ENCODE data around the gene LRRC55.
A peak's percentile ranks its signal among the peaks of the same experiment; 100 is the strongest.
"Not testable (repeated sequence)": the region's sequence is repeated elsewhere in the genome, so short reads cannot be mapped to it uniquely, and the experiment has no call there.

Gene LRRC55

GRCh38 chr11:57162179-57162898, 19.4 kb upstream of the LRRC55 start:
- DNase-seq = no peak

GRCh38 chr11:57163160-57163868, 18.4 kb upstream of the LRRC55 start:
- no peak for DNase-seq

- no peak for DNase-seq
Measured at GRCh38 chr11:57164317-57164716, 17.4 kb upstream of the LRRC55 start.

GRCh38 chr11:57167125-57167846, 14.5 kb upstream of the LRRC55 start:
- no peak for DNase-seq

- DNase-seq = not testable (repeated sequence)
Measured at GRCh38 chr11:57169732-57170313, 11.9 kb upstream of the LRRC55 start.

GRCh38 chr11:57172031-57172430, 9.7 kb upstream of the LRRC55 start:
- no peak for DNase-seq

- no peak for DNase-seq
Measured at GRCh38 chr11:57174656-57175055, 7.1 kb upstream of the LRRC55 start.

GRCh38 chr11:57175478-57175877, 6.3 kb upstream of the LRRC55 start:
- no peak for DNase-seq

- DNase-seq = no peak
Measured at GRCh38 chr11:57178334-57178733, 3.4 kb upstream of the LRRC55 start.

- peak; percentile 43 for DNase-seq
Measured at GRCh38 chr11:57179681-57180080, 2.1 kb upstream of the LRRC55 start.

- peak; percentile 43 for DNase-seq
Measured at GRCh38 chr11:57180081-57180561, 1.6 kb upstream of the LRRC55 start.

GRCh38 chr11:57180964-57181363, 789 bp upstream of the LRRC55 start:
- no peak for DNase-seq

- no peak for DNase-seq
Measured at GRCh38 chr11:57182896-57183295, 1.1 kb downstream of the LRRC55 start.

- no peak for DNase-seq
Measured at GRCh38 chr11:57190548-57190947, 8.8 kb downstream of the LRRC55 start.

GRCh38 chr11:57191311-57192219, 9.8 kb downstream of the LRRC55 start:
- no peak for DNase-seq

- no peak for DNase-seq
Measured at GRCh38 chr11:57192316-57192715, 10.6 kb downstream of the LRRC55 start.

GRCh38 chr11:57196596-57196995, 14.8 kb downstream of the LRRC55 start:
- no peak for DNase-seq

GRCh38 chr11:57197762-57198161, 16.0 kb downstream of the LRRC55 start:
- DNase-seq = no peak

- no peak for DNase-seq
Measured at GRCh38 chr11:57199330-57199729, 17.6 kb downstream of the LRRC55 start.

- DNase-seq = no peak
Measured at GRCh38 chr11:57200917-57201316, 19.2 kb downstream of the LRRC55 start.

GRCh38 chr11:57202281-57202680, 20.5 kb downstream of the LRRC55 start:
- no peak for DNase-seq

- no peak for DNase-seq
Measured at GRCh38 chr11:57203359-57203758, 21.6 kb downstream of the LRRC55 start.
